Cardiac muscle cell (in vitro differentiated cells and primary cell): ENCODE measurements around the gene MRPS27. TPM values are rescaled to one million over a fixed set of nuclear protein-coding genes. Genes with fewer than 3 reads are reported as not detected.

ENCODE experiments used
- DNase-seq, 2 donors: peaks; one replicate each; pipeline versions ENCODE4 v3.0.0 to v3.0.0-alpha.2; 2010 to 2017; ENCODE audit warnings: low read depth in 1 of 2, low spot score in 1 of 2
- H3K27ac ChIP-seq: fragments of 200-600 bp; sonication (generic); 2 replicates; pipeline ENCODE4 v1.5.1; 2016
- H3K27me3 ChIP-seq: fragments of 200-600 bp; sonication (generic); 2 replicates; pipeline ENCODE4 v1.6.0; 2016; ENCODE audit warnings: control low read depth
- H3K36me3 ChIP-seq: fragments of 200-600 bp; sonication (generic); 2 replicates; pipeline ENCODE4 v1.5.1; 2016; ENCODE audit warnings: control low read depth
- H3K4me1 ChIP-seq: fragments of 200-600 bp; sonication (generic); 2 replicates; pipeline ENCODE4 v1.8.1; 2017; ENCODE audit warnings: low read depth, mild to moderate bottlenecking, mixed run types
- H3K4me3 ChIP-seq: fragments of 200-600 bp; sonication (generic); 2 replicates; pipeline ENCODE4 v1.5.1; 2016; ENCODE audit warnings: mild to moderate bottlenecking
- H3K9me3 ChIP-seq: fragments of 200-600 bp; sonication (generic); 2 replicates; pipeline ENCODE4 v1.5.1; 2017; ENCODE audit warnings: low read depth, mild to moderate bottlenecking, control low read depth
- CTCF ChIP-seq: IDR thresholded peaks from 2 replicates; pipeline ENCODE4 v1.5.1; 2012; ENCODE audit warnings: low read depth, mild to moderate bottlenecking, low read length
- polyA plus RNA-seq: library from polyadenylated mRNA; unstranded; fragments of >200 nt; fragmentation: Nextera tagmentation; extraction: Ambion mirVana; gene quantifications from 2 replicates; pipeline ENCODE4 v1.2.1, GENCODE V29; 2016
- total RNA-seq: library from RNA; depleted of rRNA; stranded (reverse); fragments of >200 nt; gene quantifications from 2 replicates; pipeline ENCODE4 v1.2.3, GENCODE V29; 2016

Gene MRPS27
- total and polyA plus RNA-seq, 2 experiments from 2014 or later: 58.1 to 64.1 TPM

GRCh38 chr5:72209147-72210115 is 110.6 kb downstream of the MRPS27 start:
- no peak for TF ChIP-seq CTCF
- Histone ChIP-seq H3K27ac (no peak overlapping the region), H3K4me1 (no peaks in the 10 kb centered on the region), H3K36me3 (peaks cover 15% of the 10 kb centered on the region), H3K27me3 (no peaks in the 10 kb centered on the region), H3K4me3 (no peak overlapping the region), H3K9me3 (no peaks in the 10 kb centered on the region)
- DNase-seq: peak in 1 of 2 donors; percentile 9

GRCh38 chr5:72208324-72208926 is 111.6 kb downstream of the MRPS27 start:
- H3K4me3 ChIP-seq: no peak overlapping the region
- no peak for TF ChIP-seq CTCF
- DNase-seq: no peak
- no peak overlapping the region for H3K27ac ChIP-seq
- H3K9me3 ChIP-seq: no peaks in the 10 kb centered on the region
- H3K4me1 ChIP-seq: no peaks in the 10 kb centered on the region
- peaks cover 15% of the 10 kb centered on the region for H3K36me3 ChIP-seq
- H3K27me3 ChIP-seq: no peaks in the 10 kb centered on the region

- Histone ChIP-seq H3K4me1 (peaks cover 4% of the 10 kb centered on the region), H3K36me3 (peaks cover 15% of the 10 kb centered on the region), H3K4me3 (no peak overlapping the region), H3K27me3 (no peaks in the 10 kb centered on the region), H3K27ac (no peak overlapping the region), H3K9me3 (no peaks in the 10 kb centered on the region)
- no peak for DNase-seq
- no peak for TF ChIP-seq CTCF
Observed at GRCh38 chr5:72206994-72207393, 113.0 kb downstream of the MRPS27 start.

- Histone ChIP-seq H3K9me3 (no peaks in the 10 kb centered on the region), H3K36me3 (peaks cover 15% of the 10 kb centered on the region), H3K27ac (no peak overlapping the region), H3K4me3 (no peak overlapping the region), H3K27me3 (no peaks in the 10 kb centered on the region), H3K4me1 (peaks cover 7% of the 10 kb centered on the region)
- TF ChIP-seq CTCF: no peak
- no peak for DNase-seq
Observed at GRCh38 chr5:72206160-72206559, 113.9 kb downstream of the MRPS27 start.

- TF ChIP-seq CTCF: no peak
- no peaks in the 10 kb centered on the region for H3K27me3 ChIP-seq
- H3K27ac ChIP-seq: no peak overlapping the region
- H3K36me3 ChIP-seq: peaks cover 15% of the 10 kb centered on the region
- H3K4me1 ChIP-seq: peaks cover 7% of the 10 kb centered on the region
- H3K9me3 ChIP-seq: no peaks in the 10 kb centered on the region
- no peak for DNase-seq
- H3K4me3 ChIP-seq: no peak overlapping the region
Observed at GRCh38 chr5:72205431-72206009, 114.5 kb downstream of the MRPS27 start.
